ENCODE measurements around the gene ITSN1.

The ITSN1 gene

GRCh38 chr21:33839167-33839716, 196.9 kb downstream of the ITSN1 start:
- no peak for DNase-seq (ENCODE audit: low read depth in 2 of 2)

- no peak for DNase-seq (ENCODE audit: low read depth in 2 of 2)
Measured at GRCh38 chr21:33839806-33840205, 197.5 kb downstream of the ITSN1 start.

GRCh38 chr21:33840771-33841170, 198.5 kb downstream of the ITSN1 start:
- DNase-seq (ENCODE audit: low read depth in 2 of 2) = no peak

DNA sequence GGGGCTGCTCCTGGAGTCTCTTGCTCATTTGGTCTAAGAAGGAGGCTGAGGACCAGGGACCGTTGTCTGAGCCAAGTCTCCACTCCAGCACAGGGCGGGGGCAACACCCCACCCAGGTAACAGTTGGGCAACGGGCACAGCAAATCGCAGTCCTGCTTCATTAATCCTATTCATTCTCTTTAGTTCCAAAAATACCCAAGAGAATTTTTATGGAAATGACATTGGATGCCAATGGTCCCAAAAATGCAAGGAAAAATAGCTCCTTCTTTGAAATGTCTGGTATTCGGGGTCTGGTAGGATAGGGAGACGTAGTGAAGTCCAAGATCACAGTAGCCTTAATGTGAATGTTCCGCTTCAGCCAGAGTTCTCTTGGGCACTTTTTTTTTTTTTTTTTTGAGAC, 199.3 kb downstream of the ITSN1 start:
- DNase-seq (ENCODE audit: low read depth in 2 of 2) = no peak

- DNase-seq (ENCODE audit: low read depth in 2 of 2) = no peak
Measured at GRCh38 chr21:33843216-33843615, 200.9 kb downstream of the ITSN1 start.

DNA sequence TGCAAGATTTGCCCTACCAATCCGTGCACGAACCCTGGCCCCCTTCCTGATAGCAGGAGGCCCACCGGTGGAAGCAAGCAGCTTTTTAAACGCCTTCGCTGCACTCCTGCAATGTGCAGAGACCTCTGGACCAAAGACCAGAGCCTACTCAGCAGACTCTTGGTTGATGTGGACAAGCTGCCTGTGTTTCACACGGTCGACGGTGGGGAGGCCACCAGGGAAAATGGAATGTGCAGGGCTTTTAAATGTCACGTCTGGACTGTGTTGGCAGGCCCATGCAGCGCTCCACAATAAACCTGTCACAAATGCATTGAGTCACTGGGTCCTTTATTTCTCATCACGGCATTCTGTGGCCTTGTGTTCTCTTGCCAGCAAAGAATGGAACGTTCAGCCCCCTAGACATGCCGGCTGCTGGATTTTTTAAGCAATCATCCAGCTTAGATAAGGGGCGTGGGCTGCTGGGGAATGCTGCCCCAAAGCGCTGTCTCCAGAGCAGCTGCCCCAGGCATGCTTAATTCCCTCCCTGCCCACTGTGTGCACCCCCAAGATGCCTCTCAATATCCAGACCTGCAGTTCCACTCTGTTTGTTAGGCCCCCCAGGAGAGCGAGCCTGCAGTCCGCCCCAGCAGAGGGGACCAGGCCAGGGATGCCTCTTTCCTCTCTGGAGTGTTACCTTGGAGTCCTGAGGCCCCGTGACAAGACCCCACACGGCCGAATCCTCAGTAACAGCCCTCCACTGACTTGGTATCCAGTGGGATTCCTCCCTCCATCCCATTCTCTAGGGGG, 202.0 kb downstream of the ITSN1 start:
- DNase-seq (ENCODE audit: low read depth in 2 of 2) = no peak

- DNase-seq (ENCODE audit: low read depth in 2 of 2) = no peak
Measured at GRCh38 chr21:33844890-33845205, 202.5 kb downstream of the ITSN1 start.

DNA sequence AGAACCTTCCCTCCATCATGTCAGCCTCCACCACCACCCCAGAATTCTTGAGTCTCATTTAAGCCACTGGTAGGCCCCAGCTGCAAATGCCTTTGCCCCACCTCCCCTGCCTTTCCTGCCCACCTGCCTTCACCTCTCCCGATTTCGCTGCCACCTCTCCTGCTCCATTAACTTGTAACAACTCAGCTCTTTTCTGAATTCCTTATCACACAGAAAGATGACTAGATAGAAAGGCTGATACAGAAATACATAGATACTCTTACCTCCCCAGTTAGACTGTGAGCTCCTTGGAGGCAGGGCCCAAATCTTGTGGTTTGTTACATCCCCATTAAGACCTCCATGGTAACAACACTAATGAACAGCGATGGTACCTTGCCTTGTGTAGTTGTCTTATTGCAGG, 203.8 kb downstream of the ITSN1 start:
- no peak for DNase-seq (ENCODE audit: low read depth in 2 of 2)

DNA sequence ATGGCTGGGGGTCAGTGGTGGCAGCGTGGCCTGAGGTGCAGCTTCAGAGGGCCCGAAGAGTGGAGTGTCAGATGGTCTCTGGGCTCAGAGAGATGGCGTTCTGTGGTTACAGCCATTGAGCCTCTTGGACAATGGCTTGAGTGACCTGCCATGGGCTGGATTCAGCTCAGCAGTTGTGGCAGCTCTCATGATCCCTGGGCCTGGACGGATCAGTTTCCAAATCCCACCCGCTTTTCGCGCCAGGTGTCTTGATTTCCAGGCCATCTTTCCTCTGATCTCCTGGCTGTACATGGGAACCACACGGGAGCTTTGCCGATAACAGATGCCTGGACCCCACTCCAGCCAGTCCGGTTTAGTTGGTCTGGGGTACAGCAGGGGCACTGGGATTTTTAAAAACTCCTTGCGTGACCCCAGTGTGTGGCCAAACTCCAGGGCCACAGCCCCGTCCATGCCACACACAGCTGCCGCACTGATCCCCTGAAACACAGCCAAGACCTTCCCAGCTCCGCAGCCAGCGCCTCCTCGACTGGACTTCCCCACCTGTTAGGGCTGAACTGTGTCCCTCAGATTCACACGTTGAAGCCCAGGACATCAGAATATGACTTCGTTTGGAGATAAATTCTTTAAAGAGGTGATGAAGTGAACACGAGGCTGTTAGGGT, 205.4 kb downstream of the ITSN1 start:
- DNase-seq (ENCODE audit: low read depth in 2 of 2) = no peak

DNA sequence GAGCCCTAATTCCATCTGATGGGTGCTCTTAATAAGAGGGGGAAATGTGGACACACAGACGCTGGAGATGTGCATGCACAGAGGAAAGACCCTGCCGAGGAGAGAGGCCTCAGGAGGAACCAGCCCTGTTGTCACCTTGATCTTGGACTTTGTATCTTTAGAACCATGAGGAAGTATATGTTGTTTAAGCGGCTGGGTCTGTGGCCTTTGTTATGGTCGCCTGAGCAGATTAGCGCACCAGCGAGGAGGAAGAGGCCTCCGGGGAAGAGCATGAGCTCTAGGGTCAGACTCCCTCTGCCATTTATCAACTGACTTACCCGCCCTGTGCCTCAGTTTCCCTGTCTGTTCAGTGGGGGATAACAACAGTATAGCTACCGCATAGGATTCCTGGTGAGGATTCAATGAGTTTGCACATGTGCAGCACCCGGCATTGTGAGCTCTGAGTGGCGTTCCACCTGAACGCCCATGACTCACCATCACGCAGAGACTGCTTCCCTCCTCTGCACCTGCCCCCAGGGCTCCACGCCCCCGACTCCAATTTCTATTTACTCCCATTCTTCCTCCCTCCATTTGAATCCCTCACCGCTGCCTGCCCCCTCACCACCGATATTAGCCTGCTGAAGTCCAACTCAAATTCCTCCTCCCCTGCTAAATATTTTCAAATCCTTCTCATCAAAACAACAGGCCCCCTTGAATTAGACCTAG, 206.1 kb downstream of the ITSN1 start:
- DNase-seq (ENCODE audit: low read depth in 2 of 2) = no peak

DNA sequence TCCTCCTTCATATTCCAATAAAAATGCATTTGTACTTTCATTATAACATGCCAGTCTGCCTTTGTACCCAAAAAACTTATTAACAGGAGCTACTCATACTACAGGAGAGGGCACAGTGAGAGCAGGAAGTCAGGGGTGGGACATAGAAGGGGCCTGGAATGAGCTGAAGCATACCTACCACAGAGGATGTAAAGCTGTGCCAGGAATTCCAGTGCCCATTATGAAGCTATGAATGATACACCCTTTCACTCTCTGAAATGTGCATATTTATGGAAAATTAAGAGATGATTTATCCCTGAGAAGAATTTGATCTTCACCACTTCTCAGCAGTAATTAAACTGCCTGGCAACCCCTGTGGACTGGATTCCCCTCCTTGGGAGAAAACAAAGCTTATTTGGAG, 207.5 kb downstream of the ITSN1 start:
- no peak for DNase-seq (ENCODE audit: low read depth in 2 of 2)

DNA sequence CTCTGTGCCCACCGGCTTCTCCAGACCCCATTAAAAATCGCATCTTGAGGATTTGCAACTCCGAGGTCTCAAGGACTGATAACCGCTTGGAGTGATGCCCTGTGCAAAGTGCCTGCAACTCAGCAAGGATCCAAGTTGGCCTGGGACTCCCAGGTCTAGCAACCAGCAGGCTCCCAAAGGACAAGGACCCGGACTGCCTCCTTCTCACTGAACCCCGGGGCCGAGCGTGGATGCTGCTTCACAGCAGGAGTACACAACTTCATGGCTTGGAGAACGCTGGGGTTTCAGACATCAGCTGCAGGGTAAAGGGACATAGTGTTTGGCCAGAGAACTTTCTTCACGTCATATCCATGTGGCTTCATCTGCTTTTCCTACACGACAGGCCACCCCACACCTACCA, 208.1 kb downstream of the ITSN1 start:
- DNase-seq (ENCODE audit: low read depth in 2 of 2) = no peak

DNA sequence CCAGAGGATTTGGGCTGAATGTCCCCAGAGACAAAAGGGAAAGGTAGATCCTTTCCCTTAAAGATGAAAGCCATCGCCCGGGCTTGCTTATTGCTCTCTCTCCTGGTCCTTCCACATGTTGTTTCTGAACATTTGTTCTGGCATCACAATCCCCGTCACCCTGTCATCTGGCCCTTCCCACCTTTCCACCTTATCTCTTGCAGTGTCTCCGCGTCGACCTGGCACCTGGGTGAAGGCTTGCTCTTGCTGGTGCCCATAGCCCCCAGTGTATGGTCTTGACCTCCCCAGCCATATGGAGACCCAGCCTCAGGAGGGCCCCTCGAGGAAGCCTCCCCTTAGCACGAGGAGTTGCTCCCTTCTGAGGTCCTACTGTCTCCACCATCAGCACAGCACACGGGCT, 208.7 kb downstream of the ITSN1 start:
- DNase-seq (ENCODE audit: low read depth in 2 of 2) = no peak

DNA sequence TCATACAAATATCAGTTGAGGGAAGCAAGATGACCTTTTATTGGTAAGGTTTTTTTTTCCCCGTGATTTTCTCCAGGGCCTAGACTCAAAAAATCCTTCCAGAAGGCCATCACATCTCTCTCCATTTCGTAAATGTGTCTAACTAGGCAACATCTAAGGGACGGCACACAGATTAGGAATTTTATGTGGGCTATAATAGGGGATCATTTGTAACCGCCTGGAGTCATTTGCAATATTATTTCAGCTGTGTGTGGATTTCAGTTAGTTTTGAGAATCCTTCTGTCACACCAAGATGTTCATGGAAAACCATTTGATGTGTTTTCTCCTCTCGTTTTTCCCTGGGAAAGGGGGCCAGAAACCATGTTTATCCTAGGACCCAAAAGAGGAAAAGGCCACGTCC, 210.2 kb downstream of the ITSN1 start:
- DNase-seq (ENCODE audit: low read depth in 2 of 2) = no peak

GRCh38 chr21:33854604-33855003, 212.3 kb downstream of the ITSN1 start:
- DNase-seq (ENCODE audit: low read depth in 2 of 2) = no peak

GRCh38 chr21:33855190-33855589, 212.9 kb downstream of the ITSN1 start:
- DNase-seq (ENCODE audit: low read depth in 2 of 2) = no peak

DNA sequence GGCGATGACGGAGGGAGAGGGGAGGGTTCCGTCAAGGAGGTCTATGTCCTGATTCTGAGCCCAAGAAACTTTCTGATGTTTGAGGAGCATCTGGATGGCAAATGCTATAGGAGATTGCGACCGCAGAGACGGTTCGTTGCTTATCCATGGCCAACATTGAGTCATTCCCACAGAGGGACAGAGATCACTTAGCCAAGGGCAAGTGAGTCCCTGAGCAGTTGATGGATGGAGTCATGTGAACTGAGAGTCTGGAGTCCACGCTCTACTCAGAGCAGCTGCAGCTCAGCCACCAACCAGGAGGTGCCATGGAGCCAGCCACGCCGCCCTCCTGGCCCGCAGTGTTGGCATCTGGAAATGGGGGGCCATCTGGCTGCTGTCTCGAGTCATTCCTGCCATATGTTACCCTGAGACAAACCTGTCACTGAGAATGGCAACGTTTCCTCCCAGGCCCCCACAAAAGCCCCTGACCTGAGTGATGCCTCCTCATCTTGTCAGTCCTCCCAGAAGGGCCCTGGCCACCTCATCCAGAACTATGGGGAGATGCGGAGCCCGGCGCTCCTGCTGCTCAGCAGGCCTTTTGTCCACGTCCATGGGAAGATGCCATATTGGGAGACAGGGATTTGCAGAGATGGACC, 214.7 kb downstream of the ITSN1 start:
- DNase-seq (ENCODE audit: low read depth in 2 of 2) = no peak

- no peak for DNase-seq (ENCODE audit: low read depth in 2 of 2)
Measured at GRCh38 chr21:33857846-33858666, 215.8 kb downstream of the ITSN1 start.

DNA sequence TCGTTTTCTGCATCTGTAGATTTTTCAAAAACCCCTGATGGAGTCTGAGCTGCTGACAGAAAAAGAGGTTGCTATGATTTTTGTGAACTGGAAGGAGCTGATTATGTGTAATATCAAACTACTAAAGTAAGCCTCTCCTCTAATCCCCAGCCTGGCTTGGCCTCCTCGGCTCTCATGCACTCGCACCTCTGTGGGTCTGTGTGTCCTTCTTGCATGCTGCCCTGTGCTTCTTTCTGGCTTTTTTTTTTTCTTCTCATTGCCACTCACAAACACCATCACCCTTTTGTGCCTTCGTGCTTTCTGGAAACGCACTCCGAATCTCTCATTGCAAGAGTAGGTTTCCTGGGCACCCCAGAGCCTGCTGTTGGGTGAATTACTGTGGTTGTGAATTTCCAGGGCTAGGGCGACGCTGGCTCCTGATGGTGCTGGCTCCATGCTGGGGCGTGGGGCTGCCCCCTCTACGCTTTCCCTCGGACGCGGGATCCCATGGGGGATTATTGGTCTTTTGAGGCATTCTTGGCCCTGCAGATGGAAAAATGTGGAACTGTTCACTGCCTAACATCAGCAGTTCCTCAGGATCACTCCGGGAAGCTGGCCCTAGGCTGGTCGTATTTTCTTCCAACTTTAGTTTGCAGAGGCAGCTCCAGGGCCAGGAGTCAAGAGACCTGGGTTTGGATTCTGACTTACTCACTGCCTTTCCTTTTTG, 216.5 kb downstream of the ITSN1 start:
- no peak for DNase-seq (ENCODE audit: low read depth in 2 of 2)

DNA sequence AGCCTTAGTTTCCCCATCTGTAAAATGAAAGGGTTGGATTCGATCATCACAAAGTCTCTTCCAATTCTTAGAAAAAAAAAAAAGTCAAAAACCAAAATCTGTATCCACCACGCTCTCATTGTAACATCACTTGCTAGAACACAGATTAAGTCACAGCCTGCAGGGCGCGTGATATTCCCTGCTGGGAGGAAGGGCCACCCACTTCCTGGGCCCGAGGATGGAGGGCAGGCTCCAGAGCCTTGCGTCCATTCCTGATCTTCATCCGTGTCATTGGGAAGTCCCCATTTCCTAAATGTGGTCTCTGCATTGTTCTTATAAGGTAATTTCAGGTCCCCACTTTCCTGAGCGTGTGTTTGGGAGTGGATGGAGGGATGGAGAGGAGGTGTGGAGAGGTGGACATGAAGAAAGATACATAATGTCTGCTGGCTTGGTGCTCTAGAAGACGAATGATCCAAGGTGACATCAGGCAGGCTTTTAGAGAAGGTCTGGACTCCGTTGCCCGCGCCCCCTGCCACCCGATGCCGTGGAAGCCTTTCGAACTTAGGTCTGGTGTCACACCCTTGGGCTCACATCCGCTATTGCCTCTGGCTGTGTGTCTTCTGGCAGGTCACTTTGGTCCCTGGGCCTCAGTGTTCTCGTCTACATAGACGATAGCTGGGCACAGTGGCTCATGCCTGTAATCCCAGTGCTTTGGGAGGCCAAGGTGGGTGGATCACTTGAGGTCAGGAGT, 217.2 kb downstream of the ITSN1 start:
- no peak for DNase-seq (ENCODE audit: low read depth in 2 of 2)
